ENCODE measurements around the gene CORT.

The CORT gene

DNA sequence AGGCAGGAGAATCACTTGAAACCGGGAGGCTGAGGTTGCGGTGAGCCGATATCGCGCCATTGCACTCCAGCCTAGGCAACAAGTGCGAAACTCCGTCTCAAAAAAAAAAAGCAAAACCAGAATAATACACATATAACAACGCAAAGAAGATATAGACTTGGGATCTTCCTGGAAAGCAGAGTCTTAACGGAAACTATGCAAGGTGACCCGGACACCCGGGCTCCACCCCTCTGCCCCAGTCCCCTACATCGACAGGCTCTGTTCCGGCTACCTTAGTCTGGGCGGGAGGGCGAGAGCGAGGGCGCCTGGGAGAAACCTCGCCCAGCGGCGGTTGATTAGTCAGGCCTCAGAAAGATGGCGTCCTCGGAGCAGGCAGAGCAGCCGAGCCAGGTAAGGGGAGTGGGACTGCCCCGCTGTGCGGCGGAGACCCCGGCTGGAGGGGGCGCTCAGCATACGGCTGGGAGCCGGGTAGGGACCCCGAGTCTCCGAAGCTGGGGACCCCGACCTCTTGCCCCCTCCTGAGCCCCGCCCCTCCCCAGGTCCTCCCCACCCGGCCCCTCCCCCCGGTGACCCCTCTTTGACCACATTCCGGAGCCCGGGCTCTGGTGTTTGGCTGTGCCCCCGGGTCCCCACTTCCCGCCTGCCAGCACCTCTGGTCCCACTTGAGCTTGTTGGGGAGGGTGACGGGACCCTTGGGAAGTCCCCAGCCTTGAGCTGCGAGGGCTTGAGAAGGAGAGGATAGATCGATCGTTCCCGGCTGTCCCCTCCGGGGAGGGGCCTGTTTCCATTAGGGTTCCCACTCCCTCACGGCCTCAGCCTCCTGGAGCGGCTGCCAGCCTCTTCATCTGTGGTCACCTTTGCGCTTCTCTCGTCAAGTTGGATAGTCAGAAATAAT is 25.0 kb downstream of the CORT start, which contains the start of gene PEX14:
PEX14 (plus strand) TSS at position 338 of the 895 bp plus-strand sequence; CDS start at position 355, 17 bp downstream.
- peak; percentile 80 for DNase-seq (ENCODE audit: insufficient read length, low spot score)
- peak; percentile 64 for TF ChIP-seq POLR2A (IDR thresholded peaks at IDR 0.05; ENCODE audit: low read depth, low read length)
- FAIRE-seq = no peak

DNA sequence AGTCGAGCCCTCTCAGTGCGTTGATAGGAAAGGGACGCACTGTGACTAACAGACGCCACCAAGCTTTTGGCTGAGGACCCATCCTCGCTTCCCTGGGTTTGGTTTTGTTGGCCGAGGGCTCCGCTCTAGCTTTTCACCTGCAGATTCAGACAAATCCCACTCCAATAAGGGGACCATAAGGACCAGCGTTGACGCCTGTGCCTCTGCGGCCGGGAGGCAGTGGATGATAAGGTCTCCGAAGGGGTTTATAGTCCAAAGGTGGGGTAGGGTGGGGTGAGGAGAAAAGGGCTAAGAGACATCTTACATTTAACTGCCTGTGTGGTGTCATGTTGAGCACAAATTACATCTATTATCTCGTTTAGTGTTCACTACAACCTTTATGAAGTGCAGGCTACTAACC is 25.7 kb downstream of the CORT start:
- no peak for TF ChIP-seq POLR2A (IDR thresholded peaks at IDR 0.05; ENCODE audit: low read depth, low read length)
- FAIRE-seq (no peak), DNase-seq (ENCODE audit: insufficient read length, low spot score) (no peak)

DNA sequence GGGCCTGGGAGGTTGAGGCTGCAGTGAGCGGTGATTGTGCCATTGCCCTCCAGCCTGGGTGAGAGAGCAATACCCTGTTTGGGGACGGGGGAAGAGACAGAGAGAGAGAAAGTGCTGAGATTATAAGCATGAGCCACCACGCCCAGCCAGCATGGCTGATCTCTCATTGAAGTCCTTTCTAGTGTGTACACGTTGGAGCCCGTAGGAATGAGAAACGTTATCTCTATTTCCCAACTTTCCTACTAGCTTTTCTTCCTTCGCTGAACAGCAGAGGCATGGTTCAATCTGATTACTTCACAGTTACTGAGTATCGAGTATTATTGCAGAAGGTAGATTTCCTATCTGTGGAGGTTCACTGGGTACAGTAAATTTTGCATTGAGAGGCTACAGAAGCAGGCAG is 29.5 kb downstream of the CORT start:
- FAIRE-seq = no peak
- no peak for TF ChIP-seq POLR2A (IDR thresholded peaks at IDR 0.05; ENCODE audit: low read depth, low read length)
- DNase-seq (ENCODE audit: insufficient read length, low spot score) = no peak

DNA sequence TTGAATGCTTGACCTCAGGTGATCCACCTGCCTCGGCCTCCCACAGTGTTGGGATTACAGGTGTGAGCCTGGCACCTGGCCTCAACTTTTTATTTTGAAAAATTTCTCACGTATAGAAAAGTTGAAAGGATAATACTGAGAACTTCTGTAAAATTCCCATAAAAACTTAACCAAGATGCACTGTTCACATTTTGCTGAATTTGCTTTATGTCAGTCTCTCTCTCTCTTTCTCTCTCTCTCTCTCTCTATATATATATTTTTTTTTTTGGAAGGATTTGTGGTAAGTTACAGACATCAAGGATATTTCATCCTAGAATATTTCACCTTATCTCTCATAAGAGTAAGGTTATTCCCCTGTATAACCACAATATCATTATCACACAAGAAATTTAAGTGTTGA is 30.8 kb downstream of the CORT start:
- no peak for TF ChIP-seq POLR2A (IDR thresholded peaks at IDR 0.05; ENCODE audit: low read depth, low read length)
- DNase-seq (ENCODE audit: insufficient read length, low spot score) (no peak), FAIRE-seq (no peak)

DNA sequence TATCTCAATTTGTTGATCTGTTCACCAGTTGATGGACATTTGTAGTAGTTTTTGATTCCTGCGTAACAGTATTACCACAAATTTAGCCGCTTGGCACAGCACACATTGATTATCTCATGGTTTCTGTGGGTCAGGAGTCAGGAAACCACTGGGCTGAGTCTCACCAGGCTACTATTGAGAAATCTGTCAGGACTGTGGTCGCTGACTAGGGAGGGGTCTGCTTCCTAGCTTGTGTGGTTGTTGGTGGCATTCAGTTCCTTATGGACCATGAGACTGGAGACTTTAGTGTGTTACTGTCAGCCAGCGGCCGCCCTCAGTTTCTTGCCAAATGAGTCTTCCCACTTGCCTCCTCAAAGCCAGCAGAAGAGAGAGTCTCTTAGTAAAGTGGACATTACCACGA is 34.7 kb downstream of the CORT start:
- TF ChIP-seq POLR2A (IDR thresholded peaks at IDR 0.05; ENCODE audit: low read depth, low read length) = no peak
- no peak for FAIRE-seq
- DNase-seq (ENCODE audit: insufficient read length, low spot score) = no peak

DNA sequence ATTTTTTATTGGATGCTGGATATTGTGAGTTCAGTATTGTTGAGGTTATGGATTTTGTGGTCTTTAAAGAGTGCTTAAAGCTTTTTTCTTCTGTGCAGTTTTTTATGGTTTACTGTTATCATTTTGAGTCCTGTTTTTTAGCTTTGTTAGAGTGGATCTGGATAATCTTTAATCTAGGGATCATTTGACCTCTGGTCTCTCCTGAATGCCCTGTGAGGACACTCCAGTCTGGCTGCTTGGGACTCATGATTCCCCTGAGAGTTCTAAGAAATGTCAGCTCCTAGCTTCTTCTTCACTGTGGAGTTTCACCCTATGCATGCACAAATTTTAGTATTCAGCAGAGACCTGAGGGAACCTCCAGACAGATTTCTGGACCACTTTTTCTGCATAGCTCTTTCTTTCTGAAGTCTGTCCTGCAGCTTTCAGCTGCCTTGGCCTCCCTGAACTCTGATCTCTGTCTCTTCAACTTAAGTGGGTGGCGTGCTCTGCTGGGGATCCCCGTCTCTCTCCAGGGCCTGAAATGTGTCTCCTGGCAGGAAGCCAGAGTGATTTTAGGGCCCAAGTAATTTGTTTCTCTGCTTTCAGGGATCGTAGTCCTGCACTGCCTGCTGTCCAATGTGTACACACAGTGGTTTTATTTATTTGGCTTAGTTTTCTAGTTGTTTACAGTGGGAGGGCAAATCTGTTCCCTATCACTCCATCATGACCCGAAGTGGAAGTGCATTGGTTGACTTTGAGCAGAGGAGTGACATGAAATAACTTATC is 39.6 kb downstream of the CORT start:
- FAIRE-seq = no peak
- DNase-seq (ENCODE audit: insufficient read length, low spot score) = no peak
- TF ChIP-seq POLR2A (IDR thresholded peaks at IDR 0.05; ENCODE audit: low read depth, low read length) = no peak

DNA sequence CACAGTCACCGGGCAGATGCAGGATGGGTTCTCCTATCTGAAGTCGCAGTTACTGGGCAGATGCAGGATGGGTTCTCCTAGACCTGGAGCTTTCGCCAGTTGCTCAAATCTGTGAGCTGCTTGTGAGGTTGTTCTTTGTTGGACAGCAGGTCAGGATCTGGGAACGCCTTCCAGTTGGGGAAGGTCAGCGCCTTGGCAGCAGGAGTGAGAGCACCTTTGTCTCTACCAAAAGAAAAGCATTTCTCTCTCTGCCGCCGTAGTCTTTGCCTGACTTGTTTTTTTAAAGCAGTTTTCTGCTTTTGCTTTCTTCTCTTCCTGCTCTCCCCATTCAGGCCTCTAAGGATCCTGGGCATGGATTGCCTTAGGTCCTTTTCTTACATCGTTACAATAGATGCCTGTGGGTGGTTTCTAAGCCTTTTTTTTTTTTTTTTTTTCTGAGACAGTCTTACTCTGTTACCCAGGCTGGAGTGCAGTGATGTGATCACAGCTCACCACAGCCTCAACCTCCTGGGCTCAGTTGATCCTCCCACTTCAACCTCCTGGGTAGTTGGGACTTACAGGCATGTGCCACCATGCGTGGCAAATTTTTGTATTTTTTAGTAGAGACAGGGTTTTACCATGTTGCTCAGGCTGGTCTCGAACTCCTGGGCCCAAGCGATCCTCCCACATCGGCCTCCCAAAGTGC is 40.6 kb downstream of the CORT start:
- no peak for DNase-seq (ENCODE audit: insufficient read length, low spot score)
- TF ChIP-seq POLR2A (IDR thresholded peaks at IDR 0.05; ENCODE audit: low read depth, low read length) = no peak
- no peak for FAIRE-seq

DNA sequence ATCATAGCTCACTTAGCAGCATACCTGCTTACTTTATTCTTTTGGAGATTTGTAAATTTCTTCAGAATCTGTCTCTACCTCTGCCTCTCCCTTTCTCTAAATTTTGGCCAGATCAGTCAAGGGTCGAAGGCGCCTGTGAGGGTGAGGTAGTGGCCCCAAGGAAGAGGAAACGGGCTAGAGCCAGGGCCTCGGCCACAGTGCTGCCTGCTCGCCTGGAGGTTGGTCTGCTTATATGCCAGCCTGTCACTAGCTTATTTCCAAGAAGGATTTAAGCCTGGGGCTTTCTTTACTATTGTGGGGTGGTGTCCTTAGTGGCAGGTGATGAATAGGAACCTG is 44.6 kb downstream of the CORT start:
- no peak for FAIRE-seq
- no peak for DNase-seq (ENCODE audit: insufficient read length, low spot score)
- TF ChIP-seq POLR2A (IDR thresholded peaks at IDR 0.05; ENCODE audit: low read depth, low read length) = no peak

DNA sequence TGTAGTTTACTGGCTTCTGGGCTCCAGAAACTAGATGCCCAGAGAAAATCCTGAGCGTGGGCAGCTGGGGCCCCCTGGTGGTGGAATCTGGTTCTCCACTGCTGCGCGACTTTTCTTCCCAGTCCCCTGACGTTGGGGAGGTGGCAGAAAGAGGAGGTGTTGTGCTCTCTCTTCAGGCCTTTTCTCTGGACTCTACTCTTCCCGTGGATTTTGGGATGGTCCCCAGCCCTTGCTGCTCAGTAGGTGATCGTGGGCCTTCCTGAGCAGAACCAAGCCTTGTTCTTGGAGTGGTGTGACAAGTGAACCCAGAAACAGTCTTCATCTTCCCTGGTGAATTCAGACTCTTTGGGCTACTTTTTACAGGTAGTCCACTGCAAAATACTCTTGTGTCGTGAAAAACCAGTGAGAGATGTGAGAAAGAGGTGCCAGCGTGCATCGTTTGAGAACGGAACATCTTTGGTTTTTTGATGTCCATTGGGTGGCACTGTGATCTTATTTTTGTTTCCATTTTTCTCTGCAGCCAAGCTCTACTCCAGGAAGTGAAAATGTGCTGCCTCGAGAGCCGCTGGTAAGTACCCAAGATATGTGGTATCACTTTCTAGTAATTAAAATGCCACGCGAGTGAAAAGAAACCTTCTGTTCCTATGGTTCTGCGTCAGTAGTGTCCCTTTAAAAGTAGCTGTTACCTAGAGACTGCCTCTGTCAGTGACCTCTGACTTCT is 45.1 kb downstream of the CORT start:
- FAIRE-seq (peak; percentile 20), DNase-seq (ENCODE audit: insufficient read length, low spot score) (peak; percentile 40)
- TF ChIP-seq POLR2A (IDR thresholded peaks at IDR 0.05; ENCODE audit: low read depth, low read length) = no peak

DNA sequence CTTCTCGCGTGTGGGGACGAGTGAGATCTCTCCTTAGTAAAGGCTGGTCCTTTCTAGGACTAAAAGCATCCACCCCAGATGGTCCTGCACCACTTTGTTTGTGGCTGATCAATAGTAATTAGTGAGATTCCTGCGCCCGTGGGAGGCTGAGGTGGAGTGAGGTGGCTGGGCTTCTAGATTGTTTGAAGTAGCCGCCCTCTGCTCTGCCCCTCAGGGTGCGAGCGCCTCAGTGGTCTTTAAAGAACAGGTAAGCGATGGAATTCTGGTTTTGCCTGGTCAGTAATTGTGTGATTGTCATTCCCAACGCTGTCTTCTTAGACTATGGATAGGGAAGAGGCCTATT is 45.6 kb downstream of the CORT start:
- FAIRE-seq (no peak), DNase-seq (ENCODE audit: insufficient read length, low spot score) (no peak)
- no peak for TF ChIP-seq POLR2A (IDR thresholded peaks at IDR 0.05; ENCODE audit: low read depth, low read length)

DNA sequence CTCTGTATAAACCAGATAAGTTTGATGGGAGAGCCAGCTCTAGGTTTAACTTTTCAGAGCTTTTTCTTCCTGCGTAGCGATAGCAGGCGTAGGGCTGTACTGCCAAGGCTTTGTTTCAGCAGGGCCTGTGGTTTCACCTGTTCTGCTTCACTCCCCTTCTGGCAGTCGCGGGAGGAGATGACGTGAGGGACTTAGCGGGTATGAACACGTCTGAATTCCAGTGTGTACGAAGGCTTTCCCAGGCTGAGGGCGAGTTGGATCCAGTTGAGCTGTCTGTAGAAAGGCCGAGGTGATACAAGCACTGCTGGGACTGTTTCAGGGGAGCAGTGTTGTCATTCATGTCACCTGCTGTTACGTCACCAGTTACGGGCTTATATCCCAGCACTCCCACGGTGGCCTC is 46.1 kb downstream of the CORT start:
- DNase-seq (ENCODE audit: insufficient read length, low spot score) (no peak), FAIRE-seq (no peak)
- no peak for TF ChIP-seq POLR2A (IDR thresholded peaks at IDR 0.05; ENCODE audit: low read depth, low read length)

DNA sequence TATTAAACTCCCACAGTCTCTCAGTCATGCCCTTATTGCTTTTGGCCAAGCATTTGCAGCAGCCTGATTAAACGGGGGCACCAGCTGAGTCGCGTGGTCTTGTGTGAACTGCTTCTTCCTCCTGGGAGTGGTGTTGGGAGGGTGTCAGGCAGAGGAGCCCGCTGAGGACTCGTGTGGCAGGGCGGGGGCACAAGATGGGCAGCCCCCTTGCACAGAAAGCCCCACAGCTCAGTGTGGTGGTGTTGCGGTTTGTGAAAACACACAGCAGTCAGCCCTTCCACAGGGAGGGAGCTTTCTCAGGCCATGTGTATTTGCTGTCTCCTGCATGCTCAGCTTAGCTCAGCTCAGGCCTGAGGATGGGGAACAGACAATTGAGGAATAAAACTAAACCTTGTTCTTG is 47.3 kb downstream of the CORT start:
- no peak for DNase-seq (ENCODE audit: insufficient read length, low spot score)
- no peak for FAIRE-seq
- TF ChIP-seq POLR2A (IDR thresholded peaks at IDR 0.05; ENCODE audit: low read depth, low read length) = no peak

DNA sequence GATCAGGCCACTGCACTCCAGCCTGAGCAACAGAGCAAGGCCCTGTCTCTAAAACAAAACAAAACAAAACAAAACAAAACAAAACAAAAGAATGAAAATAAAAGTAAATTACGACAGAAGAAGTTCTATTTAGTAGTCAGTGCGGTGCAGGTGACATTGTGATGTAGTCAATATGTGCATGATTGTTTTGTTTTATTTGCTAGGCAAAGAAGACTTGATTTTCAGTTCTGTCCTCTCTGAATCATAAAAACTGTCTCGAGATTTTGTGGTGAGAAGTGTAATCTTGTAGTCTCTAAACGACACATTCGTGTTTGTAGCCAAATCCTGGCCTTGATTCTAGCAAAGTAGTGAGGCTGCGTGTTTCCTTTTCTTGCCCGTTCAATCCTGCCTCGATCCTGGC is 48.4 kb downstream of the CORT start:
- DNase-seq (ENCODE audit: insufficient read length, low spot score) (no peak), FAIRE-seq (no peak)
- TF ChIP-seq POLR2A (IDR thresholded peaks at IDR 0.05; ENCODE audit: low read depth, low read length) = no peak
